GM12892 (cell line): ENCODE measurements around the gene IQCC.

Experiments
- POLR2A ChIP-seq: IDR thresholded peaks from 2 replicates; pipeline ENCODE4 v1.6.1; 2011; ENCODE audit warnings: low read depth, low read length, control low read depth
- POLR2AphosphoS5 ChIP-seq: IDR thresholded peaks from 2 replicates; pipeline ENCODE4 v1.6.1; 2011; ENCODE audit warnings: low read depth, low read length, control low read depth
- TAF1 ChIP-seq: IDR thresholded peaks from 2 replicates; pipeline ENCODE4 v1.6.1; 2011; ENCODE audit warnings: low read depth, mild to moderate bottlenecking, control low read depth, low read length, borderline replicate concordance

- TF ChIP-seq POLR2AphosphoS5, result no peak
- no peak for TF ChIP-seq POLR2A
- TF ChIP-seq TAF1, result no peak
Observed at GRCh38 chr1:32219022-32219421, 13.6 kb downstream of the IQCC start.
